ENCODE measurements around the gene CEP152.

Gene CEP152

GRCh38 chr15:48702569-48703236 lies 108.2 kb downstream of the CEP152 start:
- no peak for DNase-seq (ENCODE audit: low read depth)

- peak; percentile 54 for DNase-seq (ENCODE audit: low read depth)
Observed at GRCh38 chr15:48696627-48697312, 114.1 kb downstream of the CEP152 start.

GRCh38 chr15:48695827-48696573 lies 114.9 kb downstream of the CEP152 start:
- DNase-seq (ENCODE audit: low read depth), result no peak

- DNase-seq (ENCODE audit: low read depth), result peak; percentile 92
Observed at GRCh38 chr15:48695088-48695826, 115.6 kb downstream of the CEP152 start.

- DNase-seq (ENCODE audit: low read depth), result peak; percentile 74
Observed at GRCh38 chr15:48693484-48693883, 117.4 kb downstream of the CEP152 start.

GRCh38 chr15:48688493-48688892 lies 122.4 kb downstream of the CEP152 start:
- no peak for DNase-seq (ENCODE audit: low read depth)

All from iris pigment epithelial cell (primary cell).